Measurements from ENCODE around the gene MAP2K5. TPM values are rescaled to one million over a fixed set of nuclear protein-coding genes. Genes with fewer than 3 reads are reported as not detected.
A peak's percentile ranks its signal among the peaks of the same experiment; 100 is the strongest.

The MAP2K5 gene
- total RNA-seq, 1 donor from 2014 or later, result 11.6 TPM

GRCh38 chr15:67760901-67761300 lies 218.4 kb downstream of the MAP2K5 start:
- no peak for DNase-seq

DNA sequence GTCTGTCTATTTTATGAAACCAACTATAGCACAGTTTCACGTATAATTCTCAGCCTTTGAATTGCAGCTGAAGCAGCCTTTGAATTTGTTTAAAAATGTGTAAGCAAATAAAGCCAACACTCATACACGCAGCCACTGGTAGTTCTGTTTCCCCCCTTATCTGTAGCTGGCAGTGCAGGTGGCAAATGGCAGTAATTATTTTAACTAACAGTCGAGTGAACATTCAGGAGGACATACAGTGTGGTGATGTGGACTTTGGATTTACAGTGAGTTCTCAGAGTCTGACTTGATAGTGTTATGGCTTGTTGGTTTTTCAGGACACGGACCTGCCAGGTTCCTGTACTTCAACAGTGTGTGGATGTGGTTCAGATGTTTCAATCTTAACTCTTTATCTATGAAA lies 218.8 kb downstream of the MAP2K5 start:
- no peak for DNase-seq

DNA sequence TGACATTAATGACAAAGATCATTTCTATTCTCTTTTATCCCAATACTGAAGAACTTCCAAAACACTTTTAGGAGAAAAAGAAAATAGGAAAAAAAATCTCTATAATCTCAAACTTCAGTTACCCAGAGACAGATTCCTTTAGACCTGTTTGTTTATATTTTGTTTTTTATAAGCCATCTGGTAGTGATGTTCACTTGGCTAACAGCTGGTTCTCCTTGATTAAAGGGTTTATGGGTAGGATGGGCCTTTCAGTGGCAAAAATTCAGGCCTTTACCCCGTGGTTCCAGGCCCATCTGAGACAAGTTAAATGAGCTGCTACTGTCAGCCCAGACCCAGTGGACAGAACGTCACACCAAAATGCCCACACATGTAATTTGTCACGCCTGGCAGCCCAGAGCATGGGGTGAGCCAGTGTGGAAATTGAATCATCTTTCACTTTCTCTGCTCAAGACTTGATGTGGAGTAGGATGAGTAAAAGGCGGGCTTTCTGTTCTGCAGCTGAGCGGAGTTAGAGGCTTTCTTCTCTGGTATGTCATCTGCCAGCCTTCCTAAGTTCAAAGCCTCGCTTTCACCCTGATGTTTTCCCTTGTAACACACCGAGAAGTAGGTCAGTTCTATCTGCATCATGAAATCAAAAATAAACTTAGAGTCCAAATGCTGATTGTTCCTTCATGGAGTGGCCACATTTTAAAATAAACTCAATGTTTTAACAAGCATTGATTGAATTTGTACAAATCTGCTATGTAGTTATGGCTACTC lies 220.3 kb downstream of the MAP2K5 start:
- DNase-seq, result peak; percentile 45

DNA sequence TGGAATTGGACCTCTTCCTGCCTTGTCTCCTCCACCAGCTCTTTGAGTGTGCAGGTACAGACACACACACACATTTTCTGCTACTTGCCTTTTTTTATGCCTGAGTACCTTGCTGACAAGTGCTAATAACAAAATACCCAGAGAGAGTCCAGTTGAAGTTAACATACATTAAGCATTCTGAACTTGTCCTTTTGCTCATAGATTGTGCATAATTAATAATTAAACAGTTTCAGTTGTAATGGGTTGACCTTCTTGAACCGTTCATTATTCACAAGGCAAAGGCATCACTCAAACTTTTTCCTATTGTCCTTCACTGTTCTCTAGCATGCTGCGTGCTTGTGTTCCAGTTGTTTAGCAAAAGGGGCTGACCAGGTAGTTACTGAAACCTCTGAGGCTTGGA lies 223.2 kb downstream of the MAP2K5 start:
- no peak for DNase-seq

DNA sequence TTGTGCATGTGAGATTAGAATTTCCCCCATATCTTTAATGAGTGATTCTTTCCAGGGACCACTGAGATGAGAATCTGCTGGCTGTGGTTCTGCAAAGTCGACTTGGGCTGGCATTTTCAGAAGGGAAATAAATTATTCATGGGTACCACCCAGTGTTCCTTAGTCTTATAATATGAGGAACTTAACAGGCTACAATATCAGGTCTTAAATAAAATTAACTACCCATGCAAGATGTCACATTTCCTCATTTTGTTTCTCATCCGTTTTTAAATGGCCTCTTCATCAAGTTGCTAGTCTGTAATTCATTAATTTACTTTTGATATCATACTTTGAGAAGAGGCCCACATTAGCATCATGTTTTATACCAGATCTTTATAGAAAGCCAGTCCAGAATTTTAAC lies 224.5 kb downstream of the MAP2K5 start:
- DNase-seq, result no peak

GRCh38 chr15:67768313-67768977 lies 225.9 kb downstream of the MAP2K5 start:
- no peak for DNase-seq

DNA sequence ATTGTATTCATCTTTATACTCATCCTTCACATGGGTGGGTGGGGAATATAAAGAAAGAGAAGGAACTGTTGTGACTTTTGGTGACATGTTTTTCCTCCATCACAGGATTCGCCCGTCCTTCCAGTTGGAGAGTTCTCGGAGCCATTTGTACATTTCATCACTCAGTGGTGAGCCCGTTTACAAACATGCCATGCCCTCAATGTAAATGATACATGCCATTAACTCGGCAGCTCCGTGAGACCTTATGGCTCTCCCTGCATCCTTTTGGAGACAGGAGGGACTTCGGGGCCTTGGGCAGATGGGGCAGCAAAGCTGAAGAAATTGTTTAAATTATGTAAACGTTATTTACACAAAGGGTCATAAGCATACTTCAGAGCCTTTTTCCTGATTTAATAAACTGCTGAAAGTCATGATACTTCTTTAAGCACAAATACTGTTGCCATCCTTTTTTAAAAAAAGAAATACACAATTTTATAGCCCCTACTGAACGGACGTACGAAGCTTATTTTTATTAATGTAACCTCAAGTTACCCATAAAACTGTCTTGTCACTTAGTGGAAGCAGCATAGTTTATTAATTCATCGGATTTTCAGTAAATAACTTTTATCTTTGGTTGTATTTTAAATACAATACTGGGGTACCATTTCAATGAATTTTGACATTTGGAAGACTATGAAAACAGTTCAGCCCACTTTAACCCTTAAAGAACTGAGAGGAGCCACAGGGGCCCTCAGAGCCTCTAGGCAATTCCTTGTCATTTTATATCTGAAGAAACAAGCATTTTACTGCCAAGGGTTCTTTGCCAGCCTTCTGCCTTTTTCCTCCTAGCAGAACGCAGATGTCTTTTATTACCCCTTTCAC lies 227.2 kb downstream of the MAP2K5 start:
- no peak for DNase-seq

DNA sequence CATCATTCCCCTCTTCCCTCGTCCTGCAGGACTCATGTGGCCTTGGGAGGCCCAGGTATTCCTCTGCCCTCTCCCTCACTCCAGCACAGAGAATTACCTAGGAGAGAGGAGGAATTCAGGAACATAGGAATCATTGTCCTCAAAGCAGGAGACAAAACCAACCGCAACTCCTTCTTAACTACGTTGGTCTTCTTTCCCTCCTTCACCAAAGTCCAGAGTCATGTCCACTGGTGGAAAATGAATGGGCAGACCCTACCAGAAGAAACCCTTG lies 227.8 kb downstream of the MAP2K5 start:
- DNase-seq, result no peak

DNA sequence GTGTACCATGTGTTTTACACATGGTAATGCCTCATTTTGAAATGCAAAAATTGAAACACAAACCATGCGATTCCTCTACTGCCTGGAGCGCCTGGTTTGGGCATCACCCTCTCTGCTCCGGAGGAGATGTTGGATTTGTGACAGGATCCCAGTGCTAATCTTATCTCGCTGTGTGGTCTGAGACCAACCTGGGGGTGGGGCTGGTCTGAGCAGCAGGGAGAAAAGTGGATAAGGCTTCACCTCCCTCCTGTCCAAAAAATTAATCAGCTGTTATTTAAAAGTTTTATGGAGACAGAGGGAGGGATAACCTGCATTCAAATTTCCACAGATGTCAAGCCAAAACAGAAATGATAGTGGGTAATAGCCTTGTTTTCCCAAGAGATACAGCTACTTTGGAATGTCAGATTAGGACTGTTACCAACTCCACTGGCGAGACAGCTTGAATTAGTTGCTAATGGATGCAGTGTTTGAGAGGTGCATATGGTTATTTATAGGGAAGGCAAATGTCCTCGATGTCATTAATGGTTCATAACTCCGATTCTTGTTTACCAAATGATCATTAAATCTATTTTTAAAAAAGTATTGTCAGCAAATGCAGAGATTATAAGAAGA lies 228.8 kb downstream of the MAP2K5 start:
- DNase-seq, result peak; percentile 45

DNA sequence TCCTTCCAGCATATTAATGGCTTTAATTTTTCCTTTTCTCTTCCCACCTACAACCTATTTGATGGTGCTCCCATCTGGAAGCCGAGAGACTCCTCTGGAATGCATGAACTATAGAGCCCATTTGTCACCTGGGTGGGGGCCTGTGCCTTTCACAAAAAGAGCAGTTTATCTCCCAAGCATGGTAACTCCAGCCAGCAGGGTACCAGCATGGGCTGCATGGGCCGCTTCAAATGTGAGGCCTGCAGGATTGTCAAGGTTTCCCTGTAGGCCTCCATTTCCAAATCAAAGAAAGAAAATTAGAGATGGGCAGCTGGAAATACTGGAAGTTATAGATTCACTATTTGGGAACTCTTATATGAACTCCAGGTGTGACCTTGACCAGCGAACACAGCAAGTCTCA lies 232.1 kb downstream of the MAP2K5 start:
- DNase-seq, result no peak

- peak; percentile 41 for DNase-seq
Observed at GRCh38 chr15:67775250-67775649, 232.7 kb downstream of the MAP2K5 start.

DNA sequence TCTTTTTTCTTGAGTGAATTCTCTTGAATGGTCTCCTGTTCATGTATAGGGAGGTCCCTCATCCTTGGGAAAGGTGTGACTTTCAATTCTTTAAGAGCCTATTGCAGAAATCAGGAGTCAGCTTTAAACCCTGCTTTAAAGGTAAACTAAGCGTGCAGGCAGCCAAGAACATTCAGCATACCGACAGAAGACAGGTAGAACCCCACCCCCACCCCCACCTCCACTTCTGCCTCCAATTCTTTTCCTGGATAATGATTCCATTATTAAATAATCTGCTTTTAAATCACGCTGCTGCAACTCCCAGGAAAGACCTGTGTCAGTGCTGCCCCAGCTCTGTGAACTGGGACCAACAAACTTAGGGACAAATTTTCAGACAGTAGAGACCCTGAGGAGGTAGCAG lies 233.5 kb downstream of the MAP2K5 start:
- DNase-seq, result no peak

- DNase-seq, result no peak
Observed at GRCh38 chr15:67776600-67776999, 234.1 kb downstream of the MAP2K5 start.

DNA sequence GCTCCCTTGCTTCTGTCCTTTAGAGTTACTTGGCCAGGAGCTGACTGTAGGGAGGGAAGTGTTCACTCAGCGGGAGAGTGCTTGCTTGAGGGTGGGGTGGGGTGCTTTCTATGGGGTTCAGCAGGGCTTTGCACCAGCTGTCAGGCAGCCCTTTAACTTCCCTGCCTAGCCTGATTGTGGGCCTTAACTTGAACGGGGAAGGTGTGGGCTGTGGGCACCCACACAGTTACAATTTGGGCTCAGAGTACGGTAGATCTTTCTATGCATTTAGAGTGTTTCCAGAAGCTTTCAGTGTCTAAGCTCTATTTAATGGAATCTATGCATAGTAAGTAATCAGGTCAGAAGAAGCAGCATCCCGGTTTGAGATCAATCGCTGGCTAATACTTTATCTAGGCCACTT lies 234.6 kb downstream of the MAP2K5 start:
- no peak for DNase-seq

GRCh38 chr15:67777773-67778172 lies 235.3 kb downstream of the MAP2K5 start:
- DNase-seq, result peak; percentile 53

GRCh38 chr15:67778968-67779548 lies 236.6 kb downstream of the MAP2K5 start:
- no peak for DNase-seq

DNA sequence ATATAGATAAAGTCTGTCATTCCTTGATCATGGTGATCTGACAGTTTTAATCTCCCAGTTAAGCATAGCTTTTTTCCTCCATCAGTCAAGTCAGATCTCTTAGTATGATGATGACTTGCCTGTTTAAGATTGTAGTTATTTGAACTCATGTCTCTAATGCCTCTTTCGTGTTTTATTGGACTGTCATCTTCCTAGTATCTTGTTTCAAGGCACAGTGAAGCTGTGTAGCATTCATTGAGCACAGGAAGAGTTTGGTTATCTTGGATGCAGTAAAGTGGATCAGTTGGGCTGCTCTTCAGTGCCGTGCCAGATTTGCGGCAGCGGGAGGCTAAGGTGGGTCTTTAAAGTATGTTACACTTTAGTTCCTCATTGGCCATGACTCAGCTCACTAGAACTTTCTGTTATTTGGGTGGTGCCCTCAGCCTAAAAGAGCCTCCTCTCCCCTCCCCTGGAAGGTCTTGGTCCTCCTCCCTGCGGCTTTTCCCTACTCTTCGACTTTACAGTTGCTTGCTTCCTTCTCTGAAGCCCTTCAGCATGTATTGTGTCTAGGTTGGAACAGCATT lies 237.1 kb downstream of the MAP2K5 start:
- DNase-seq, result no peak

DNA sequence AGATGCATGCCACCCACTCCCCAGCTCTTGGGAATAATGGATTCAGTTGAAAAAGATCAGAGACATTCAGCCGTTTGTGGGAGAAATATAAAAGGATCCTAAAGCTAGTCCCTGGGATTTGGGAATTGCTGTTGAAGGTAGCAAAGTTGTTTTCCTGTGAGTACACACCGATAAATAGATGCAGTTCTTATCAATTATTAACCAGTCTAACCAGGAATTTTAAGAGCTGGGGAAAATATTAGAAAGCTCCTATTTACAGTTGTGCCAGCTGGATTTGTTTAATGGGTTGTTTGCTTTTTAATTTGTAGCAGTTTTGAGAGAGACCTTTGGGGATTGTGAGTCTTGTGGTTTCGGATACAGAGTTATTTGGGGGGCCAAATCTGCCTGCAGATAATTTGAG lies 238.6 kb downstream of the MAP2K5 start:
- no peak for DNase-seq

GRCh38 chr15:67781907-67782690 lies 239.6 kb downstream of the MAP2K5 start:
- DNase-seq, result no peak

- DNase-seq, result no peak
Observed at GRCh38 chr15:67782691-67782991, 240.1 kb downstream of the MAP2K5 start.

DNA sequence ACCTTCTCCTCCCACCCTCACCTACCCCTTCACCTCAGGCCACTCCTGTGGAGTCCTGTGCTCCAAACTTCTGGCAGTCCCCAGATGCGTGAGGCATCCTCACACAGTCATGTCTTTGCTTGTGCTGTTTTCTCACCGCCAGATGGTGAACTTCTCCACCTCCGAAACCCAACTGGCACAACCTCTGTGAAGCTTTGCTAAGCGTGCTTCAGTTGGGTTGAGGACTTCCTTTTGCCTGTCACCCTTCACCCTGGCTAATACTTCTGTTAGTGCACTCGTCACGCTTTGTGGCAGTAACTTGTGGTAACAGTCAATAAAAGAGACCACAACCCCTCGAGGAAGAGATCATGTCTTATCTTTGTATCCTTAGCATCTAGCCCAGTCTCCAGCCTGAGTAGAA lies 240.8 kb downstream of the MAP2K5 start:
- DNase-seq, result no peak
